T-helper 22 cell (primary cell): ENCODE data around the gene TMEM204.

Experiments
- DNase-seq: peaks from one replicate; pipeline ENCODE4 v3.0.0-alpha.2; 2020; ENCODE audit warnings: low read depth

Gene TMEM204

GRCh38 chr16:1523581-1524245 lies 9.8 kb upstream of the TMEM204 start:
- no peak for DNase-seq

DNA sequence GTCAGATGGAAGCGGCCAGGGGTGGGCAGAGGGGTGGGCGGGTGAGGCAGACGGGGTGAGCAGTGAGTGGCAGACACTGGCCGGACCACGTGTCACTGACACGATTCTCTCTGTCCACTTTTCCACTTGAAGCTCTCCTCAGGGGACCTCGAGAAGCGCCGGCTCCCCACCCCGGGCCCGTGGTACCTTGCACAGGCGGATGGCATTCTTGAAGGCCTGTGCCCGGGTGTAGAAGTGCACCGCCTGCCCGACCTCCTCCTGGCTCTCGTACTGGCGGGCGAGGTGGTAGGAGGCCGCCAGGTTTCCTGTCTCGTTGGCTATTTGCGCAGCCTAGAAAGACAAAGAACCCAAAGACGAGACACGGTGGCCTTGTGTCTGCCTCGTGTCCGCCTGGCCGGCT lies 9.1 kb upstream of the TMEM204 start:
- DNase-seq = no peak

DNA sequence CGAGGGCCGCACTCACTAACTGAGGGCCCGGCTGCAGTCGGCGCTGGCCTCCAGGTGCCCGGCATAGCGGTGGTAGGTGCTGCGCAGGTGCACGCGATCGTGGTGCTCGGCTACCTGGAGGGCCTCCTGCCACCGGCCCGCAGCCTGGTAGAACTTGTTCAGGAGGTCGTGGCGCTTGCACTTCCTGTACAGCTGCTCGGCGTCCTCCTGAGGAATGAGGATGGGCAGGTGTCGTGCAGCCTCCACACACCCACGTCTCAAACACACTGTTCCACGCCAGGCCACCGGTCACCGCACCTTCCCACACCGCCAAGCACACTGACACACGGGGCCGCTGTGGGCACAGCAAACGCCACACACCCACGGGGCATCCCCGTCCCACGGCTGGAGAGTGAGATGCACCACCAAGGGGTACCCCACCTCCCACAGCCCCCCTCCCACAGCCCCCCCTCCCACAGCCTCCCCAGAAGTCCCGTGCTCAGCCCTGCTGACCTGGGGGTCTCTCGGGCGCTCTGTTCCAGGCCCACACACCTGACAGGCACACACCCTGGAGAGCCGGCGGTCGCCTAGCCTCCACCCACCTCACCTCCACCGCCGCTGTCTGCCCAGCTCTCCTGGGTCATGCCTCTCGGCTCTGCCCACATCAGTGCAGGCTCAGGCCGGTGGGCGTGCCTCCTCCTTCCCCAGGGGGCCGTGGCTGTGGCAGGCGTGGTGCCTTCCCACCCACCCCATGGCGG lies 7.4 kb upstream of the TMEM204 start:
- no peak for DNase-seq

GRCh38 chr16:1526608-1527555 lies 6.6 kb upstream of the TMEM204 start:
- DNase-seq = no peak

DNA sequence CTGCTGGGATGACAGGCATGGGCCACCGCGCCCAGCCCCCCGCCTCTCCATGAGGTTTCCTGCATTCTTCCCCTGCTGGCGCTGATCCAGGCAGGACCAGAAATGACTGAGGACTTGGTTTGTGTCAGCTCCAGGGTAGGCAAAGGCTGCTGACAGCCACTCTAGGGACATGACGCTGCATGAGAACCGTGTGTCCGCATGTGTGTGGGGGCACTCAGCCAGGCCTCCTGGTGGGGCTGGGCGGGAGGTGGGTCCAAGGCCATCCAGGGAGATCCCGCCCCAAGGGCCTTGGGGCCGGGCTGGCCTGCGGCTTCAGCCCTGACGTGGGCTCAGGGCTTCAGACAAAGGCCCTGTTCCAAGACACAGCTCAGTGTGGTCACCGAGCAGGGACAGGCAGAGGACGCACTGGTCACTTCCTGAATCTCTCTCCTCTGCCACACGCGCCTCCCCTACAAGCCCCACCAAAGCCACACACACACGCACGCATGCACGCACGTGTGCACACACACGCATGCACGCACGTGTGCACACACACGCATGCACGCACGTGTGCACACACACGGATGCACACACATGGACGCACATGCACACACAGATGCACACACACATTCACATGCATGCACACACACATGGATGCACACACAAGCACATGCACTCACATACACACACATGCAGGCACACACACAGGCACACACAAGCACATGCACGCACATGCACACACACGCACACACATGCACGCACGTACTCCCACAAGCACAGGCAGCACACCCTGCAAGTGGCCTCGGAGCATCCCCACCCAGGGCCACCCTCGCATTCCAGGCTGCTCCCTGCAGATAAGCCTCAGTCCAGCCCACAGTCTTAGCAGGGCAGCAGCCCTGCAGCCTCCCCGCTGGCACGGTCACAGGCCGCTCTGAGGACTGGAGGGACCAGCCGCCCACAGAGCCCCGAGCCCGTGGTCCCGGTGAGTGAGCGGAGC lies 5.3 kb upstream of the TMEM204 start:
- DNase-seq = no peak

- no peak for DNase-seq
Observed at GRCh38 chr16:1528921-1529537, 4.4 kb upstream of the TMEM204 start.

DNA sequence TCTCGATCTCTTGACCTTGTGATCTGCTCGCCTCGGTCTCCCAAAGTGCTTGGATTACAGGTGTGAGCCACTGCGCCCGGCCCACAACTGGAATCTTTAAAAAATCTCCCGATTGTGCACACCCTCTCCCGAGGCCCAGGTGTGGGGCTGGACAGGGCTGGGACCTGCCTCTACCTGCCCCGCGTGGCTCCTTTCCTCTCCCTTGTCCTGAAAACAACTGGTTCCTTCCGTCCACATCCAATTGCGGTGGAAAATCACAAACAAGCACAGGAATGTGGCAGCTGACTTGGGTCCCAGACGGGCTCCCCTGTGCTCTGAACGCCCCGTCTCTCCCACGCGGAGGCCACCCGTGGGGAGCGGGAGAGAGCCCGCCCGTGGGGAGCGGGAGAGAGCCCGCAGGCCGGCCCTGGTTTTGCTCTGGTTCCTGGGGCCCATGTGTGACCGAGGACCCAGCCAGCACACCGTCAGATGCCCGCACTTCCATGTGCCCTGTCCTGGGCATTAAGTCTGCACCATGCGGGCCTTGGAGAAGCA lies 3.0 kb upstream of the TMEM204 start:
- no peak for DNase-seq

GRCh38 chr16:1530883-1531637 lies 2.4 kb upstream of the TMEM204 start:
- DNase-seq = no peak

DNA sequence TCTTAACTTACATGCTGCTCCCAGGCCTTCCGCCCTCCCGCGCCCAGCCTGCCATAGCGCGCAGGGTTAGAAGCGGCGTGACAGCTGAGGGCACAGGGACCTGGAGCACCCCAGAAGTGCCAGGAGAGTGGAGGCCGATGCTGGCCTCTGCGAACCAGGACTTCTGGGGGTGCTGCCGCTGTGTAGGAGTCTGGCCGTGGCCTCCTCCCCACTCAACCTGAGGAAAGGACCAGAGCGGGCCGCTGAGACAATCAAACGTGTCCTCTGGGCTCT lies 1.9 kb upstream of the TMEM204 start:
- no peak for DNase-seq

- DNase-seq = no peak
Observed at GRCh38 chr16:1532081-1532760, 1.2 kb upstream of the TMEM204 start.

GRCh38 chr16:1532771-1533170 lies 695 bp upstream of the TMEM204 start:
- DNase-seq = no peak

GRCh38 chr16:1534021-1535020 lies 855 bp downstream of the TMEM204 start:
- no peak for DNase-seq

GRCh38 chr16:1535391-1536291 lies 2.2 kb downstream of the TMEM204 start:
- DNase-seq = no peak

DNA sequence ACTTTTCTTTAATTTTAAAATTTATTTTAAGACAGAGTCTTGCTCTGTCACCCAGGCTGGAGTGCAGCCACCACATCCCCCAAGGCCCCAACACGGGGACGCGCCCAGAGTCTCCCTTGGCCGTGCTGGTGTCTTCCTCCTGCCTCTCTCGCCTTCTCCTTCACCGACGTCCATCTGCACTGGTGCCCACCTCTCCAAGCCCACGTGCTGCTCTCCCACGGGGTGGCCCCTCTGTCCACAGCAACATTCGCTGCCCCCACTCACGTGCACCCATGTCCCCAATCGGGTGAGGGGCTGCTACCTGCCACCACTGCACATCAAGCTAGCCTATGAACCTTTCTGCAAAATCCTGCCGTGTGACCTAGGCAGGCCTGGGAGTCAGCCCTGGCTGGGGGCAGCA lies 3.1 kb downstream of the TMEM204 start:
- no peak for DNase-seq

GRCh38 chr16:1537138-1537577 lies 3.7 kb downstream of the TMEM204 start:
- DNase-seq = no peak

GRCh38 chr16:1537763-1538289 lies 4.4 kb downstream of the TMEM204 start:
- DNase-seq = no peak
